ENCODE results near the gene PHOX2A. TPM values are rescaled to one million over a fixed set of nuclear protein-coding genes. Genes with fewer than 3 reads are reported as not detected.

Gene PHOX2A
- total RNA-seq, 4 donors from 2014 or later = not detected

GRCh38 chr11:72229925-72230763, 13.8 kb downstream of the PHOX2A start:
- no peak for TF ChIP-seq CTCF (IDR thresholded peaks at IDR 0.05)
- no peak for ATAC-seq (ENCODE audit: low FRiP score)
- DNase-seq (ENCODE audit: low spot score) = no peak

DNA sequence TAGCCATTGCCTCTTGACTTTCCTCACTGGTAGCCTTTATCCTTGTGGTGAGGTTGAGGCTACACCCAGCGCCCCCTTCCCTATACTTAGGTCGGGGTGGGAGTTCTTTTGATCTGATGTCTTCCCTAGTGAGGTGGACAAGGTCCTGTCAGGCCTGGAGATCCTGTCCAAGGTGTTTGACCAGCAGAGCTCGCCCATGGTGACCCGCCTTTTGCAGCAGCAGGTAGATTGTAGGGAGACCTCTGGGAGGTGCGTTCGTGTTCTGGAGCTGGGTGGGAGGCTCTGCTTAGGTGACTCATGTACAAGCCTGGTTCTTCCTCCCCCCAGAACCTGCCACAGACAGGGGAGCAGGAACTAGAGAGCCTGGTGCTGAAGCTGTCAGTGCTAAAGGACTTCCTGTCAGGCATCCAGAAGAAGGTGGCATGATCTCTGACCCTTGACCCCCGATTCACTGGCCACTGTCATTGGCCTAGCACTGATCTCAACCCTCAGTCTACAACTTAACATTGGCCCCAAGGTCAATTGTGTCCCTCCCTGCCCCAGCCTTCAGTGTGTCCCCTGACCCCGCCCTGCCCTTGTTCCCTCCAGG, 14.5 kb downstream of the PHOX2A start:
- TF ChIP-seq CTCF (IDR thresholded peaks at IDR 0.05) = no peak
- ATAC-seq (ENCODE audit: low FRiP score) (no peak), DNase-seq (ENCODE audit: low spot score) (no peak)

GRCh38 chr11:72228844-72229231, 15.1 kb downstream of the PHOX2A start:
- DNase-seq (ENCODE audit: low spot score) (no peak), ATAC-seq (ENCODE audit: low FRiP score) (no peak)

DNA sequence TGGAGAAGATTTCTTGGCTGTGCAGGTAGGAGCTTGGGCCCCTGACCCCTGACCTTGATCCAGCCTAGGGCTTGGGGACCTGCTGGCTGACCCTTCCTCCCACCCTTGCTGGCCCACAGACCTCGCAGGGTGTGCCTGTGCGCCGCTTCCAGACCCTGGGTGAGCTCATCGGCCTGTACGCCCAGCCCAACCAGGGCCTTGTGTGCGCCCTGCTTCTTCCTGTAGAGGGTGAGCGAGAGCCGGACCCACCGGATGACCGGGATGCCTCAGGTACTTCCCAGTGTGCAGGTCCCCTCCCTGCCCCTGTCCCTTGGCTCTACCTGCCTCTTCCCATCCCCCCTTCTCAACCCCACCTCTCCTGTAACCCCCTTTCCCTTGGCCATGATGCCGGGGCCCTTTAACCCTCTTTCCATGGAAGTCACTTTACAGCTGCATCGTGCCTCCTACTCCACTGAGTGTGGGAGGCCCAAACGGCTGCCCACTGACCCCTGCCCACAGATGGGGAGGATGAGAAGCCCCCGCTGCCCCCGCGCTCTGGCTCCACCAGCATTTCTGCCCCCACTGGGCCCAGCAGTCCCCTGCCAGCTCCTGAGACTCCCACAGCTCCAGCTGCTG, 15.6 kb downstream of the PHOX2A start:
- ATAC-seq (ENCODE audit: low FRiP score) = no peak
- DNase-seq (ENCODE audit: low spot score) = no peak
- TF ChIP-seq CTCF (IDR thresholded peaks at IDR 0.05) = no peak

More at GRCh38 chr11:72228844-72229231, 15.1 kb downstream of the PHOX2A start:
- TF ChIP-seq CTCF (IDR thresholded peaks at IDR 0.05) = no peak

GRCh38 chr11:72227316-72228228, 16.4 kb downstream of the PHOX2A start:
- ATAC-seq (ENCODE audit: low FRiP score) (no peak), DNase-seq (ENCODE audit: low spot score) (no peak)
- no peak for TF ChIP-seq CTCF (IDR thresholded peaks at IDR 0.05)

GRCh38 chr11:72226701-72227100, 17.3 kb downstream of the PHOX2A start:
- no peak for DNase-seq (ENCODE audit: low spot score)
- TF ChIP-seq CTCF (IDR thresholded peaks at IDR 0.05) = no peak
- ATAC-seq (ENCODE audit: low FRiP score) = no peak
